Loucy (cell line): Measurements from ENCODE around the gene ZNF467.

Experiments
- CTCF ChIP-seq: fragments of 200-600 bp; sonication (generic); conservative IDR thresholded peaks from 2 replicates; pipeline ENCODE4 v1.5.1; 2014; ENCODE audit warnings: mild to moderate bottlenecking, antibody characterized with exemption, low read length
- EZH2phosphoT487 ChIP-seq: fragments of 200-600 bp; IDR thresholded peaks from 2 replicates; pipeline ENCODE4 v1.6.1; 2018; ENCODE audit warnings: antibody characterized with exemption, mild to moderate bottlenecking, moderate library complexity, borderline replicate concordance

- TF ChIP-seq CTCF: peak; percentile 94
- TF ChIP-seq EZH2phosphoT487: no peak
Measured at GRCh38 chr7:149742075-149742701, 31.2 kb downstream of the ZNF467 start.
